Germinal center (tissue), 1 donor: Measurements from ENCODE around the gene ATE1.
"Not testable (repeated sequence)": the region's sequence is repeated elsewhere in the genome, so short reads cannot be mapped to it uniquely, and the experiment has no call there.

Source experiments
- DNase-seq: peaks from one replicate; pipeline ENCODE4 v3.0.0; 2012; ENCODE audit warnings: mixed read lengths, low spot score

Gene ATE1

GRCh38 chr10:121929585-121930267 is 1.9 kb upstream of the ATE1 start:
- not testable (repeated sequence) for DNase-seq

GRCh38 chr10:121928528-121928884 is 675 bp upstream of the ATE1 start:
- no peak for DNase-seq

DNA sequence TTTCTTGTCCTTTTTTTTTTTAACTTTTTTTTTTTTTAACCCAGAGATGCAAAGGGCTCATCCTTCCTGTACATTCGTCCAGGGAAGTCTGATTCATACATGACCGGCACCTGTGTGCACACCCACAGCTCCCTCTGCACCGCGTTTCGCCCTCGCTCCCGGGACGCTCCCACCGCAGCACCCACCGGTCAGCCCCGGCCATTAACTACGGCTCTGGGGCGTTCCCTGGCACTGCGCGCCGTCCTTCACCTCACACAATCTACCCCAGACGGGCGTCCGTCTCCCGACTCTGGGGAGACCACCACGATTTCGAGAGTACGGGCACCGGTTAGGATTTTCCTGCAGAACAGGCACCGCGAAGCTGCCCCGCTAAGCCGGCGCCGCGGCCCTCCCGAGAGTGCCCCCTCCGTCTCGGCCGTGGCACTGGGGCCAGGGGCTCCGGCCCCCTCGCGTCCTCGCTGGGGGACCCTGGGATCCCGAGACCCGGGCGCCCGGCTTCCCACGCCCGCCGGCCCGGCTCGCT is 452 bp downstream of the ATE1 start:
- peak; percentile 43 for DNase-seq

- DNase-seq: peak; percentile 48
Observed at GRCh38 chr10:121926671-121927317, 1.0 kb downstream of the ATE1 start.

DNA sequence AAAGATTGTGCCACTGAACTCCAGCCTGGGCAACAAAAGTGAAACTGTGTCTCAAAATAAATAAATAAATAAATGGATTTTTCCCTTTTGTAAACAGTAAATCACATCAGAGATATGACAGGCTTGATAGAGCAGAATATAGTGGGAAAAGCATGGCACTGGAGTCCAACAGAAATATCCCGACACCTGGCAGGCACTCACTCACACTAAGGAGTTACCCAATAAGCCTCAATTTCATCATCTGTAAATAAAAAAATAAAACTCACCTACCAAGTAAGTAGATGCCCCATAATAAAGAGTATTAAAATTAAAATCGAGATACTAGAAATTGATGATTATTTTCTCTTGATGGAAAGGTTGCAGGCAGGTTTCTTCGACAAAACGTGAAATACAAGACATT is 1.7 kb downstream of the ATE1 start:
- no peak for DNase-seq

- DNase-seq: no peak
Observed at GRCh38 chr10:121921238-121921931, 6.4 kb downstream of the ATE1 start.

- DNase-seq: peak; percentile 30
Observed at GRCh38 chr10:121919666-121920065, 8.2 kb downstream of the ATE1 start.

- not testable (repeated sequence) for DNase-seq
Observed at GRCh38 chr10:121918800-121919199, 9.0 kb downstream of the ATE1 start.

GRCh38 chr10:121914661-121915060 is 13.2 kb downstream of the ATE1 start:
- no peak for DNase-seq

- DNase-seq: no peak
Observed at GRCh38 chr10:121911421-121911697, 16.5 kb downstream of the ATE1 start.

DNA sequence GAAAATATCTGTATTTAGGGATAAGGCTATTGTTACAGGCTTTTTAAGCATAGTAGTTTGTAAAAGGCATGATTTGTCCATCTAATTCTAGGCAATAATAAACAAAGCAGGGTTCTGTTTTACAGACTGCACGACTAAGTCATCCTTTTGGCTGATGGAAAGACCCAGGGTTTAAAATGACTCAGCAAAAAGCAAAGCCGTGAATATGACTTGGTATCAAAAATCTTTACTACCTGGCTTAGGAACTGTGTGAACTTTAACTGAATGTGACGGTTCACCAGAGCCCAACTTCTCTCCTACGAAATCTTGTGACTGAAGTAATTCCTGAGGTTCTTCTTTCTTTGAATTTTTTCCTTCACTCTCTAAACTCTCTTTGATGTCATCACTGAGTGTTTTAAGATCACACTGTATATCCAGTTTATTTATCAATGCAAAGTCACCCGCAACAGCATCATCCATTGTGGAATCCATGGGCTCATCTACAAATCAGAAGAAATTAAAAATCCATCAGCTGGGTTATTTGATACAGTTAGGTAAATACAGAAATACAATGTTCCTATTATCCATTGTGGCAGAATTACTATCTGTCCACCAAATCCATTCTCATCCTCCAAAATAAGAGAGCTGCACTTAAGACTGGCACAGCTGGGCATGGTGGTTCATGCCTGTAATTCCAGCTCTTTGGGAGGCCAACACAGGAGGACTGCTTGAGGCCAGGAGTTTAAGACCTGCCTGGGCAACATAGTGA is 17.0 kb downstream of the ATE1 start:
- DNase-seq: no peak

GRCh38 chr10:121904888-121905287 is 22.9 kb downstream of the ATE1 start:
- DNase-seq: no peak

GRCh38 chr10:121900443-121901174 is 27.2 kb downstream of the ATE1 start:
- DNase-seq: peak; percentile 49

GRCh38 chr10:121899727-121900126 is 28.1 kb downstream of the ATE1 start:
- no peak for DNase-seq

GRCh38 chr10:121891103-121891502 is 36.7 kb downstream of the ATE1 start:
- no peak for DNase-seq

- DNase-seq: no peak
Observed at GRCh38 chr10:121889212-121889611, 38.6 kb downstream of the ATE1 start.

- peak; percentile 43 for DNase-seq
Observed at GRCh38 chr10:121886997-121887622, 40.7 kb downstream of the ATE1 start.

GRCh38 chr10:121886181-121886580 is 41.6 kb downstream of the ATE1 start:
- no peak for DNase-seq

DNA sequence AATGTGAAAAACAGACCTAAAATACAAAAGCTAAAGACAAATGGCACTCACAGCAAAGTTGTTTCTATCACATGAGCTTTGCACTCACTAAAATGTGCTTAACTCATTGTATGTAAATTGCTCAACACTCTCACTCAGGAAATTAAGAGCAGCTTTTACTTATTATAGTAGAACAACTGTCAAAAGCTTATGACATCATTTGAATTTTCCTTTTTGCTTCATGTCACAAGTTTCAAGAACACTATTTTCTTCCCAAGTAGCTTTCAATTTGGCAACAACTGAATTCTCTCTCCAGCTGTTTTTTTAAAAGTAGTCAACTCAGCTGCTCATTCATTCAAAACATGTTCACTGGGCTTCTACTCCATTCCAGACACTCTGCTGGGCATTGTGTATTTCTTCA is 46.9 kb downstream of the ATE1 start:
- DNase-seq: no peak

- no peak for DNase-seq
Observed at GRCh38 chr10:121879476-121879875, 48.4 kb downstream of the ATE1 start.

- no peak for DNase-seq
Observed at GRCh38 chr10:121873236-121873635, 54.6 kb downstream of the ATE1 start.
